Measurements from ENCODE around the gene CCDC112. TPM values are rescaled to one million over a fixed set of nuclear protein-coding genes. Genes with fewer than 3 reads are reported as not detected.
"Not testable (repeated sequence)": the region's sequence is repeated elsewhere in the genome, so short reads cannot be mapped to it uniquely, and the experiment has no call there.

The CCDC112 gene
- polyA plus RNA-seq, 4 donors, result 13.2 to 16.6 (median 16.3) TPM

- no peak for DNase-seq (ENCODE audit: low read depth in 4 of 4, low spot score in 3 of 4)
Measured at GRCh38 chr5:115264786-115265185, 31.7 kb downstream of the CCDC112 start.

- no peak for DNase-seq (ENCODE audit: low read depth in 4 of 4, low spot score in 3 of 4)
Measured at GRCh38 chr5:115263078-115263380, 33.4 kb downstream of the CCDC112 start.

GRCh38 chr5:115262321-115263077 is 34.0 kb downstream of the CCDC112 start, which contains the start of gene PGGT1B:
PGGT1B (minus strand) TSS chr5:115262877; CDS start chr5:115262851, 26 bp downstream.
- DNase-seq (ENCODE audit: low read depth in 4 of 4, low spot score in 3 of 4), result peak; percentile 35 to 62 (median 46)

GRCh38 chr5:115262011-115262320 is 34.5 kb downstream of the CCDC112 start:
- peak in 2 of 4 donors; percentile 2 for DNase-seq (ENCODE audit: low read depth in 4 of 4, low spot score in 3 of 4)

GRCh38 chr5:115260248-115260647 is 36.2 kb downstream of the CCDC112 start:
- no peak for DNase-seq (ENCODE audit: low read depth in 4 of 4, low spot score in 3 of 4)

- DNase-seq (ENCODE audit: low read depth in 4 of 4, low spot score in 3 of 4), result no peak
Measured at GRCh38 chr5:115257981-115258380, 38.5 kb downstream of the CCDC112 start.

GRCh38 chr5:115249379-115249778 is 47.1 kb downstream of the CCDC112 start:
- not testable (repeated sequence) for DNase-seq (ENCODE audit: low read depth in 4 of 4, low spot score in 3 of 4)

GRCh38 chr5:115246361-115246991 is 50.0 kb downstream of the CCDC112 start:
- peak in 3 of 4 donors; percentile 7 to 28 (median 22) for DNase-seq (ENCODE audit: low read depth in 4 of 4, low spot score in 3 of 4)

GRCh38 chr5:115243412-115243811 is 53.0 kb downstream of the CCDC112 start:
- no peak for DNase-seq (ENCODE audit: low read depth in 4 of 4, low spot score in 3 of 4)

- no peak for DNase-seq (ENCODE audit: low read depth in 4 of 4, low spot score in 3 of 4)
Measured at GRCh38 chr5:115241881-115242642, 54.4 kb downstream of the CCDC112 start.

- DNase-seq (ENCODE audit: low read depth in 4 of 4, low spot score in 3 of 4), result no peak
Measured at GRCh38 chr5:115237066-115237465, 59.4 kb downstream of the CCDC112 start.

GRCh38 chr5:115236599-115236998 is 59.9 kb downstream of the CCDC112 start:
- DNase-seq (ENCODE audit: low read depth in 4 of 4, low spot score in 3 of 4), result no peak

- DNase-seq (ENCODE audit: low read depth in 4 of 4, low spot score in 3 of 4), result no peak
Measured at GRCh38 chr5:115231598-115231997, 64.9 kb downstream of the CCDC112 start.

- no peak for DNase-seq (ENCODE audit: low read depth in 4 of 4, low spot score in 3 of 4)
Measured at GRCh38 chr5:115229606-115230005, 66.8 kb downstream of the CCDC112 start.

GRCh38 chr5:115227281-115227680 is 69.2 kb downstream of the CCDC112 start:
- no peak for DNase-seq (ENCODE audit: low read depth in 4 of 4, low spot score in 3 of 4)

Other genes starting within 250 kb of the CCDC112 start
- 1 to 10 TPM; 2.3 to 3.4 (median 2.9) TPM for gene TRIM36, start 126.7 kb downstream of the CCDC112 start, polyA plus RNA-seq (ENCODE audit: insufficient read length in 4 of 4)
- 10 to 100 TPM; 30.5 to 39.4 (median 35.8) TPM for gene PGGT1B, start 33.8 kb downstream of the CCDC112 start, polyA plus RNA-seq (ENCODE audit: insufficient read length in 4 of 4)
- gene FEM1C, start 248.1 kb upstream of the CCDC112 start, polyA plus RNA-seq (ENCODE audit: insufficient read length in 4 of 4), result 10 to 100 TPM; 18.9 to 25.8 (median 24.9) TPM